MM.1S (cell line): ENCODE measurements around the gene SCUBE1.

ENCODE experiments used
- CTCF ChIP-seq: fragments of 300-600 bp; sonication (generic); IDR thresholded peaks from 2 replicates; pipeline ENCODE4 v1.5.1; 2016; ENCODE audit warnings: antibody characterized with exemption, low read length, mixed read lengths
- EZH2phosphoT487 ChIP-seq: fragments of 300-600 bp; sonication (generic); IDR thresholded peaks from 2 replicates; pipeline ENCODE4 v1.6.1; 2018; ENCODE audit warnings: antibody characterized with exemption, low read length

DNA sequence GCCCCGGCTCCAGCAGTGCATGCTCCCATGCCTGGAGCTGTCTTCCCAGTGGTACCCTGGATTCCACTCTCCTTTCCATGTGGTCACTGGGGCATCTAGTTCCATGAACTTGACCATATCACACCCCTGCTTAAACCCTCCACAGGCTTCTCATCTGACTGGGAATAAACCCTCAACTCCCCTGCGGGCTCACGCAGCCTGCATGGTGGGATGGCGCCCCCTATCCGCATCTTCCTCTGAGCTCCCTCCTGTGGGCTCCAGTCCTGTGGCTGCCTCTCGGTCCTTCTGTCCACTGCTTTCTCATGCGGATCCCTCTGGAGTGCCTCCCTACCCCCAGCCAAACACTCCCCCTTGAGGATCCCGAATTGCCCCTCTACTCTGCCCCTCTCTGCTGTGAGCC is 114.8 kb downstream of the SCUBE1 start:
- TF ChIP-seq CTCF (peak; percentile 34), EZH2phosphoT487 (no peak)
